LNCaP clone FGC (cell line): ENCODE measurements around the gene SRSF1.
"Not testable (repeated sequence)": the region's sequence is repeated elsewhere in the genome, so short reads cannot be mapped to it uniquely, and the experiment has no call there.

ENCODE experiments used
- DNase-seq: peaks from one replicate; pipeline ENCODE4 v3.0.0-alpha.2; 2011; ENCODE audit warnings: low read depth
- H3K4me3 ChIP-seq: 2 replicates; pipeline ENCODE4 v1.5.1; 2011; ENCODE audit warnings: mild to moderate bottlenecking, low read depth, low read length, control low read depth
- CTCF ChIP-seq: IDR thresholded peaks from 2 replicates; pipeline ENCODE4 v1.5.1; 2012; ENCODE audit warnings: mild to moderate bottlenecking; ENCODE audit not compliant: control insufficient read depth, insufficient read depth; ENCODE audit errors: extremely low read depth

Gene SRSF1

GRCh38 chr17:57962279-57963148, 44.5 kb downstream of the SRSF1 start:
- no peak for DNase-seq
- no peak overlapping the region for H3K4me3 ChIP-seq
- no peak for TF ChIP-seq CTCF

GRCh38 chr17:57959929-57960328, 47.1 kb downstream of the SRSF1 start:
- no peak for TF ChIP-seq CTCF
- no peak for DNase-seq
- H3K4me3 ChIP-seq = no peak overlapping the region

- DNase-seq, H3K4me3 ChIP-seq: not testable (repeated sequence)
Measured at GRCh38 chr17:57958391-57958790, 48.7 kb downstream of the SRSF1 start.

GRCh38 chr17:57957886-57958285, 49.2 kb downstream of the SRSF1 start:
- DNase-seq = no peak
- no peak for TF ChIP-seq CTCF
- no peak overlapping the region for H3K4me3 ChIP-seq

- no peak for DNase-seq
- no peak for TF ChIP-seq CTCF
- H3K4me3 ChIP-seq = no peak overlapping the region
Measured at GRCh38 chr17:57957120-57957850, 49.8 kb downstream of the SRSF1 start.

- no peak for DNase-seq
- H3K4me3 ChIP-seq = no peak overlapping the region
- TF ChIP-seq CTCF = no peak
Measured at GRCh38 chr17:57956291-57957119, 50.5 kb downstream of the SRSF1 start.
